Measurements from ENCODE around the gene MAST3. TPM values are rescaled to one million over a fixed set of nuclear protein-coding genes. Genes with fewer than 3 reads are reported as not detected.

Gene MAST3
- total RNA-seq, 1 donor from 2014 or later = 1.2 TPM

GRCh38 chr19:18110609-18111232, 13.1 kb downstream of the MAST3 start:
- no peak for DNase-seq (ENCODE audit: low read depth in 2 of 2)

GRCh38 chr19:18112989-18113478, 15.5 kb downstream of the MAST3 start:
- DNase-seq (ENCODE audit: low read depth in 2 of 2) = peak; percentile 59 to 83

DNA sequence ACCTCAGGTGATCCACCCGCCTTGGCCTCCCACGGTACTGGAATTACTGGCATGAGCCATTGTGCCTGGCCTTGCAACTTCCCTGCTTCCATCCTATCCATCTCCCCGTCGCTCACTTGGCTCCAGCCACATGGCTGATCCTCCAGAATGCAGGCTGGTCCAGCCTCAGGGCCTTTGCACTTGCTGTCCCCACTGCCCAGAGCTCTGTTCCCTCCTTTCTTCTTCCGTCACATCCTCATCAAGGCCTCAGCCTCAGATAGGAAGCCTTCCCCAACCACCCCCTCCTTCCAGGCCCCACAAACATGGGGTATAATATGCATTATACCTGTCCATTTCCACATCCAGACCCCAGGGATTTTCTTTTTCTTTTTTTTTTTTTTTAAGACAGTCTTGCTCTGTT, 16.2 kb downstream of the MAST3 start:
- no peak for DNase-seq (ENCODE audit: low read depth in 2 of 2)

GRCh38 chr19:18114483-18114882, 16.9 kb downstream of the MAST3 start:
- no peak for DNase-seq (ENCODE audit: low read depth in 2 of 2)

GRCh38 chr19:18117364-18117691, 19.8 kb downstream of the MAST3 start:
- DNase-seq (ENCODE audit: low read depth in 2 of 2) = no peak

DNA sequence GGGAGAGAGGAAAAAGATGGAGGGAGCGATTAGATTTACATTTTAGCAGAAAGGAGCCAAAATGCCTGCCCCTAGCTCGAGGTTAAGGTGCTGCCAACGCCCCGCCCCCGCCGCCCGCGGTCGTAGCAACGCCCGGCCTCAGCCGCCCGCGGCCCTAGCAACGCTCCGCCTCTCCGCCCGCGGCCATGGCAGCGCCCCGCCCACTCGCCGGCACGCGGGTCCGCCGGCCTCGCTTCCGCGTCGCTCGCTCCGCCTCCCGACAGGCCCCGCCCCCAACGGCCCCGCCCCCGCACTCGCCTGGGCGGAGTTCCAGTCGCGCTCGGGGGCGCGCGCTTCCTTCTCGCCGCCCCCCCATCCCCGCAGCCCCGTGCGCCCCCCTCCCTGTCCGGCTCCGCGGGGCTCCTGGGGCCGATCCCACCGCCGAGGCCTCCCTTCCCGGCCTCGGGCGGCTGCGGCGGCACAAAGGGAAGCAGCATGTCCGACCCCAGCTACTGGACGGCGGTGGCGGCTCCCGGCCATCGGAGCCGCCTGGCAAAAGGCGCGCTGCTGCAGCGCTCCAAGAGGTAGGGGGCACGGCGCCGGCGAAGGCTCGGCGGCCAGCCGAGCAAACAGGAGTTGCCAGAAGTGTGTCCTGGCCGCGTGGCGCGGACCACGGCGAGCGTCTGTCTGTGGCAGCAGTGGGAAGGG, 20.3 kb downstream of the MAST3 start:
- peak; percentile 60 to 89 for DNase-seq (ENCODE audit: low read depth in 2 of 2)

DNA sequence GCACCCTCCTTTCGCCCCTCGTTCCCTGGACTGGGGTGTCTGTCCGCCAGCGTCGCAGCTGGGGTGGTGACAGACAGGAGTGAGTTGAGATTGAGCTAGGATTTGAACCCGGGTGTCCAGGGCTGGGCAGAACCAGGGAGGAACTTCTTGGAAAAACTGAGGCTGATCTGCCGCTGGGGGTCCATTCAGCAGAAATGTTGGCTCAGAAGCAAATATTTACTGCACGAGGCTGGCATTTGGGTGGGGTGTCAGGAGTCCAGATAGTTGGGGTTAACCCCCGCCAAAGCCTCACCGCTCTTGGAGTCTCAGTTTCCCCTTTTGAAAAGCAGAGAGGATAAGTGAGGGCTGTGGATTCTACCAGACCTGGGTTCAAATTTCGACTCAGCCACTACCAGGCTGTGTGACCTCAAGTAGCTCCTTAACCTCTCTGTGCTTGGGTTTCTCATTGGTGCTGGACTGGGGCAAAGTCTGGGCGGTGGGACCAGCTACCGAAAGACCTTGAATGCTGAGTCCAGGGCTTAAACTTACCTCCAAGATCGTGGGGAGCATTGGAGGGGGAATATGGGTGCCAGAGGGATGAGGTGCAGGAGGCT, 20.9 kb downstream of the MAST3 start:
- DNase-seq (ENCODE audit: low read depth in 2 of 2) = no peak

DNA sequence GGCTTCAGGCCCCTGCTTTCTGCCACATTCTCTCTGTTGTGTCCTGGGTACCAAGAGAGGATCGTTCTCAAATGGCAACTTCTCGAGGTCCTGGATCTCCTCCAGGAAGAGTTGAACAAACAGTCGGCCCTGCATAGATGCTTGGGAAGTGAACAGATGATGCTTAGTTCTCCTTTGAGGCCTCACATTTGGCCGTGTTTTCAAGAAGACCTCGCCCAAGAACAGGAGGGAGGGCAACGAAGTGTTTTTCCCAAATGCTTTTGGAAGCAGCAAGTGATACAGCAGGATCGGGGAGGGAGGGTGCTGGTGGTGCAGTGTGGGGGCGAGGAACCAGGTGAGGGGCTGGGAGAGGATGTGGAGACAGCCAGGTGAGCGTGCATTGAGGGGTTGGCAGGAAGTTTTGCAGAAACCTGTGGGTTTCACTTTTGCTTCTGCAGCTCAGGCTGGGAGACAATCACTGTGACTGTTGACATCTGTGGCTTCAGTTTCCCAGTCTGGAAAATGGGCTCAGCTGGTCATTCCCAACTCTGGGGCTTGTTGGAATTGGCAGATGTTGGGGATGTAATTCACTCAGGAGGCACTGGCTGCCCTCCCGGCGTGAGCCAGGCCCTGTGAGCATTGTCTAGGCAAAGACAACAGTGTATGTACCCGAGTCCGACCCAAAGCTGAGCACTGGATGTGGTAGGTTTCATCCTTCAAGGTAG, 21.6 kb downstream of the MAST3 start:
- no peak for DNase-seq (ENCODE audit: low read depth in 2 of 2)

- DNase-seq (ENCODE audit: low read depth in 2 of 2) = no peak
These were observed 22.1 kb downstream of the MAST3 start for GRCh38 chr19:18119717-18120105.

GRCh38 chr19:18120127-18120526, 22.5 kb downstream of the MAST3 start:
- no peak for DNase-seq (ENCODE audit: low read depth in 2 of 2)

DNA sequence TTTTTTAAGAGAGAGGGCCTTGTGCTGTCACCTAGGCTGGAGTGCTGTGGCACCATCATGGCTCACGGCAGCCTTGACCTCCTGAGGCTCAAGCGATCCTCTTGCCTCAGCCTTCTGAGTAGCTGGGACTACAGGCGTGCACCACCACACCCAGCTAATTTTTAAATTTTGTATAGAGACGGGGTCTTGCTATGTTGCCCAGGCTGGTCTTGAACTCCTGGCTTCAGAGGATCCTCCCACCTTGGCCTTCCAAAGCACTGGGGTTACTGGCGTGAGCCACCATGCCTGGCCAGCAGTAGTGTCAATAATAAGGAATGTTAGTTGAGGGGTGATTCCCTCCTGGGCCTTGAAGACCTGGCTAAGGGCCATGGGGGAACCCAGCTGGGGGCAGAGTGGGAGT, 23.6 kb downstream of the MAST3 start:
- DNase-seq (ENCODE audit: low read depth in 2 of 2) = no peak

DNA sequence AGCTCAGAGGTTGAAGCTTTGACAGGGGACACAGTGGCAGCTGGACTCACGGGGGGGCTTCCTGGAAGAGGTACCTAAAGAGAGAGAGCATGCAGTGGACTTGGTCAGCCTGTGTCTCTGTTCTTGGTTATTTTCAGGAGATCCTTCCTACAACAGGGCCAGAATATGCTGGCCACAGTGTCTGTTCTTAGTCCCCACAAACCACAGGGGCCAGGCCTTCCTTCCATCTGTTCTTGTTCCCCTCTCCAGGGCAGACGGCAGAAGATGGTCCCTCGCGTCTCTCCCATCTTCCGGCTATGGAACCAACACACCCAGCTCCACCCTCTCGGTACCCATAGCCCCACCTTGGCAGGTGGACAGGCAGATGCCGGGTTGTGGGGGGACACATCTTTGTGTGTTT, 24.8 kb downstream of the MAST3 start:
- DNase-seq (ENCODE audit: low read depth in 2 of 2) = no peak

DNA sequence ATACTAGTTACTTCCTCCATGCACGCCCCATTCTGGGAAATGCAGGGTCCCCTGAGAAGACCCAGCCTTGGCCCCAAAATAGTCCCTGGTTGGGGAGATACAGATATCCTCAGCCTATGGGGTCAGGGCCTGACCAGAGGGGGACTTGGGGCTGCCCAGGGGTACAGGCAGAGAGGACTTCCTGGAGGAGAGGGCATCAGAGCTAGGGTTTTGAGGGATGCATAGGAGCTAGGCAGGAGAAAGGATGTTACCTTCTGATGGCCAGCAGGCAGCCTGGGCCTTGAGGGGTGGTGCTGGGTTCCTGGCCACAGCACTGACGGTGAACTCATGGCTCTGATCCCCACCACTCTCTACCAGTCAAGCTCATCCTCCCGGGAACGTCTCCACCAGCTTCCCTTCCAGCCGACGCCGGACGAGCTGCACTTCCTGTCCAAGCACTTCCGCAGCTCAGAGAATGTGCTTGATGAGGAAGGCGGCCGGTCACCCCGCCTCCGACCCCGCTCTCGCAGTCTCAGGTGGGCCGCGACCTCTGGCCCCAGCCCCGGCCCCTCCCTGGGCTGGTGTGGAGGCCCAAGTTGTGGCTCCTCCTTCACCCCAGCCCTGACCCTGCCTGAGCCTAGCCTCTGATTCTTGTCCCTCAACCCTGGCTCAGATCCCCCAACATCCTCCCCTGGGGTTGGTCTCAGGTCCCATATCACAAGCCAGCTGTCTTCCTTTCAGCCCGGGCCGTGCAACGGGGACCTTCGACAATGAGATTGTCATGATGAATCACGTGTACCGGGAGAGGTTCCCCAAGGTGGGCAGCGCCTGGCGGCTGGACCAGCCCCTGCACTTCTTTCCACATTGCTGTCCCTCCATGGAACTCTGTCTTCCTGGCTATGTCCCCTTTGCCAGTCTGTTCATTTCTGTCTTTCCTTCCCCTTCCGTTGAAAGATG, 25.6 kb downstream of the MAST3 start:
- peak; percentile 52 to 65 for DNase-seq (ENCODE audit: low read depth in 2 of 2)

- DNase-seq (ENCODE audit: low read depth in 2 of 2) = no peak
These were observed 26.2 kb downstream of the MAST3 start for GRCh38 chr19:18123819-18124218.

GRCh38 chr19:18126097-18126496, 28.5 kb downstream of the MAST3 start:
- no peak for DNase-seq (ENCODE audit: low read depth in 2 of 2)

GRCh38 chr19:18128044-18128443, 30.5 kb downstream of the MAST3 start:
- DNase-seq (ENCODE audit: low read depth in 2 of 2) = no peak

DNA sequence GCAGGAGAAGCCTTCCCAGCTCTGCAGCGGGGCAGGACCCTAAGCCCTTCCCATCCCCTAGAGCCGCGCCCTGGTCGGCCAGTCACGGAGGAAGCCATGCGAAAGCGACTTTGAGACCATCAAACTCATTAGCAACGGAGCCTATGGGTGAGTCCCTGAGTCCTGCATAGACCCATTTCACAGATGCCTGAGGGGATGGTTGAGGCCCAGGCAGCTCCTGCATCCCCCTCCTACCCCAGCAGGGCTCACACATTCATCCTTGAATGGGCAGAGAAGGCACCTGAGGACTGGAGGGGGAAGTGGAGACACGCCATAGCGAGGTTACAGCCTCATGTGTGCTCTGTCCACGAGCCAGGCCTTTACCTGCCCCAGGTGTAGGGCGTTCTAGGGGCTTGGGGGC, 31.2 kb downstream of the MAST3 start:
- no peak for DNase-seq (ENCODE audit: low read depth in 2 of 2)

DNA sequence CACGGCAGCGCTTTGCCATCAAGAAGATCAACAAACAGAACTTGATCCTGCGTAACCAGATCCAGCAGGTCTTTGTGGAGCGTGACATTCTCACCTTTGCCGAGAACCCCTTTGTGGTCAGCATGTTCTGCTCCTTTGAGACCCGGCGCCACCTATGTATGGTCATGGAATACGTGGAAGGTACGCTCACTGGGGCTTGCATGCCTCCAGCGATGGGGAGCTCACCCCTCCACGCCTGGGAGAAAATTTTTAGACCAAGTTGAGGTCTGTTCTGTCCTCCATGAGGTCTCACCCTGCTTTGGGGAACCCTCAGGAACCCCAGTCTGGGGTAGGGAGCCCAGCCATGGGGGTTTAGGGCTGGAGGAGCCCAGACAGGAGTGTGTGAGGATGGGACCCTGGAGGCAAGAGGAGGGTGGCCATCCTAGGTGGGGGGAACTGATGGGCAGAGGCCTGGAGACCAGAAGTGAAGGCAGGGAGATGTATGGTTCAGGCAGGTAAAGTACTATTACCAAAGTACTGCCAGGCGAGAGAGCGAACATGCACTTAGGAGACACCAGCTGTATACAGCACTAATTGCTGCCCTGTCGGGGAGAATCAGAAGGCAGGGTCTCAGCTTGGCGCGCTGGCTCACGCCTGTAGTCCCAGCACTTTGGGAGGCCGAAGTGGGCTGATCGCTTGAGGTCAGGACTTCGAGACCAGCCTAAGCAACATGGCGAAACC, 33.1 kb downstream of the MAST3 start:
- no peak for DNase-seq (ENCODE audit: low read depth in 2 of 2)

GRCh38 chr19:18131841-18132596, 34.4 kb downstream of the MAST3 start:
- DNase-seq (ENCODE audit: low read depth in 2 of 2) = no peak

All from dermis microvascular lymphatic vessel endothelial cell (primary cell).